Hepatic stellate cell (primary cell): ENCODE data around the gene CLINT1.

Experiments used
- DNase-seq: peaks from one replicate; pipeline ENCODE4 v3.0.0; 2011; ENCODE audit warnings: low spot score

Gene CLINT1

DNA sequence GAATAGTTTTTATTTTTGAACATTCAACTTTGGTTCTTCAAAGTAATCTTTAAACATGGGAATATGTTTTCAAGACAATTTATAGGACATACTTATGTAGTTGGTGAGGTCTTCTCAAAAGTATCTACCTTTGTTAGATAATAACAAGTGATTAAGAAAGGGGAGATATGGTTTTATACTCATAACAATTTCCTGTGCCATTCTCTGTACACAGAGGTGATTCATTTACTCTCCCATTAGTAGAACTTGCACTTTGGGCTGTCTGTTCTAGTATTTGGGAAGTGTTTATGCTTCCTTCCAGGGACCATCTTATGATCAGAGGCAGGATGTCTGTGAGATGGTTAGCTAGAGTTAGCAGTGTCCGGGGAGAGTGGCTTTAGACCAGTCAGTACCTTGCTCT, 100.2 kb downstream of the CLINT1 start:
- DNase-seq, result no peak

DNA sequence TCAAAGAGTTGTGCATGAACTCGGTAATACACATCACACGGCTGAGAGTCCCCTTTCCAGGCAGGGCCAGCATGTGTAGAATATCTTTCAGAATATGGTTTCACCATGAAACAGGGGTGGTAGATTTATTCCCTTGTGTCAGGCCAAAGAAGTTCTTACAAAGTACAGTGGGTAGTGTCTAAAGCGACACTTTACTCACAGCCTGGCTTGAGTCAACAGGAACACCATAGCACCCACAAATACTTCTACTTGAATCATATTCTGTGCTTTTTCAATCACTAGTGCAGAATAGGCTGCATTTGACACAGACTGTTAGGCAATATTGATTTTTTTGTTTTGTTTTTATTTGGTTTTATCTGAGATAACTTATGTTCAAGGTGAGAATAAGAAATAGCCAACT, 102.8 kb downstream of the CLINT1 start:
- DNase-seq, result no peak

- peak; percentile 74 for DNase-seq
Measured at GRCh38 chr5:157750320-157750719, 108.6 kb downstream of the CLINT1 start.

DNA sequence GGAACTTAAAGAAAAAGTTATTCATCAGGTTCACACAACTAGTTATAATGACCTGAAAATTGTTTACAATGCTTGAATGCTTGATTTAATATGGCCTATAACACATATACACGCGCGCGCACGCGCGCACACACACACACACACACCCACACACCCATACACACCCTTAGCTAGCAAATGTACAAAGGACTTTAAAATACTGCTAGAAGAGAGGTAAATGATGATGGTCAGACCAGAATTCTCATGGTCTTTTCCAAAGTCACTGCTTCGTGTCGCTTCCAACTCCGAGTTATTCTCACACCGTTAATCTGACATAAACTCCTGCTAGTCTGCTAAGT, 109.5 kb downstream of the CLINT1 start:
- DNase-seq, result no peak

DNA sequence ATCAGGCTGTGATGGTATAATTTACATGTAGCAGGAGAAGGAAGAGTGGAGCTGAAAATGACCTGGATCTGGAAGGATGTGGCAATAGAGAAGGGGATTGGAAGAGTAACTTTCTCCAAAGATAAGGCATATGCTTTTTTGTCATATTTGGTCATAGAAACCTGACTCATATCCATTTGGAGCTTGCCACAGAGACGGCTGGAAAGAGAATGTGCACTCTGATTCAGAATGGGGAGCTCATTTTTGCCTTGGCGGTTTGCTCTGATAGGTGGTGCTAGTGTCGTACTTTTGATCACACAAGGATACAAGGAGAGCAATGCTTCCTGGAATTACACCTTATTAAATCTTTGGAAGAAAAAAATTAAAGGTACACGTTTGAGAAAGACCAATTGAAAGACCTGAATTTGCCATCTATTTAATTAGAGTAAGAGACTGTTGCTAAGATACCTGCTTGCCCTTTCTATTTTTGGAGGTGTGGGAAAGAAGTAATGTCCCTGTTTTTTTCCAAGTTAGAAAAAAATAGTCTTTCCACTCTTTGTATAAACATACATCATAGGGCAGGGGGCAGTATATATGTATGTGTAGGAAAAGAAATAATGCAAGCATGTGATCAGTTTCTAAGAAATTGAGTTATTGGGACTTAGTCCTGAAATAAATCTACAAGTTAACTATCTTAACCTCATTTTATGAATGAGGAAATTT, 110.0 kb downstream of the CLINT1 start:
- peak; percentile 88 for DNase-seq

DNA sequence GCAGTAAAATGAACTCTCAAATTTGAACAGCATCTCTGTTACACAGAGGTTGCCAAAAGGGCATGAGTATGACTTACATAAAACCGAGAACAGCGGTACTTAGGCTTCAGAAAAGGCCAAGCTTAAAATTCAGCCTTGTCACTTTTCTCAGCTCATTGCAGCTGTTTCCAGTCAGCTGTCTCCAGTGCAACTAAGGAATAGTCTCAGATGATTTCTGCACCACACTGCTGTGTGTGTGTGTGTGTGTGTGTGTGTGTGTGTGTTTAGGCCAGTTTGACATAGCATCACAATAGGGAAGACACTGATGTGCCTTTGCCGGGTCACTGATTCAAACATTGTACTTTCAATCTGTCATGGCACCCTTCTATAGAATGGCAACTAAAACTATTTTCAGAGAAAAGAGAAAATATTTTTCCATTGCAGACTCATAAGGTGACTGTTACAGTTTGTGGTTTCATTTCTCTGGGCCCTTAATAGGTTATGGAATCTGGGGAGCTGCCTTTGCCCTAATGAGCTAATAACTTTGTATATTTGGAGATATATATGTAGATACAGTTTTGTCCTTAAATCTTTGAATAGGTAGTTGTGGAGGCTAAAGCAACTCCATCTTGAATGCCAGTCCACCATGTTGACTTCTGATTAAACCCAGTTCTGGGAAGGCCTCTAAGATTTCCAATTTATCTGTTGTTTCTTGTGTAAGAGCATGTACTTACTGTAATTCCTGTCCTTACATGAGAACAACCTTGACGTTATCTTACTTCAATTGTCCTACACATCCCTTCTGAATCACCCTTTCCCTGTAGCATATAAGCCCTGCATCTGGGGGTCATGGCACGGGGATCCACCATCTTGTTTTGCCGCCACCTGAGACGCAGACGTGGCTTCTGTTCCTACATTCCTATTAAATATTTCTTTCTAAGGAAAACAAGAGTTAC, 110.9 kb downstream of the CLINT1 start:
- DNase-seq, result no peak

DNA sequence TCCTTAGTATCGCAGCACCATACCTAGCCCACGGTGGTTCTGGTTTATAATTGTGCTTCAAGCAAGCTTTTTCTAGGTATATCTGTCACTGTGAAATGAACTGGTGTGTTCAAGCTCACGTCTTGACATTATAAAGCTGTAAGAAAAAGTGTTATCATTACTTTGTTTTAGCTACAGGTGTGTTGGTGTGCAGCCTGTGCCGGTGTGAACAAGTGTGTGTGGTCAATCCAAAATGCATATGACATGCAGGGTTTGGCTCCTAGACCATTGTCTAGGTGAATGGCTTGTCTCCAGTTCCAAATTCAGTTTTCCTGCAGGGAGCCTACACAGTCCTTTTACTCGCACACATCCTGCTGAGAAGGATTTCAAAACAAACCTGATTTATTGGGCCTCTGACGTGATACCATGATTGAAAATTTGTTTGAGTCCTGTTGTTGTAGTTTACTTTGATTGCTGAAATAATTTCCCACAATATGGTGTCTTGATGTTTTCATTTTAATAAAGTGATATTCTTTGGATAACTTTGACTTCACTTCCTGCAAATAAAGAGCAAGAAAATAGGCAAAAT, 111.7 kb downstream of the CLINT1 start:
- no peak for DNase-seq

- DNase-seq, result no peak
Measured at GRCh38 chr5:157745041-157745456, 113.9 kb downstream of the CLINT1 start.

GRCh38 chr5:157744051-157745011, 114.6 kb downstream of the CLINT1 start:
- peak; percentile 30 for DNase-seq

GRCh38 chr5:157743163-157744050, 115.5 kb downstream of the CLINT1 start, which contains the start of gene LSM11:
TSS of gene LSM11 (plus strand) at chr5:157743712. CDS start at chr5:157743751, 39 bp downstream.
- peak; percentile 95 for DNase-seq

GRCh38 chr5:157741131-157741530, 117.8 kb downstream of the CLINT1 start:
- DNase-seq, result no peak

GRCh38 chr5:157740229-157740610, 118.7 kb downstream of the CLINT1 start:
- DNase-seq, result peak; percentile 36

DNA sequence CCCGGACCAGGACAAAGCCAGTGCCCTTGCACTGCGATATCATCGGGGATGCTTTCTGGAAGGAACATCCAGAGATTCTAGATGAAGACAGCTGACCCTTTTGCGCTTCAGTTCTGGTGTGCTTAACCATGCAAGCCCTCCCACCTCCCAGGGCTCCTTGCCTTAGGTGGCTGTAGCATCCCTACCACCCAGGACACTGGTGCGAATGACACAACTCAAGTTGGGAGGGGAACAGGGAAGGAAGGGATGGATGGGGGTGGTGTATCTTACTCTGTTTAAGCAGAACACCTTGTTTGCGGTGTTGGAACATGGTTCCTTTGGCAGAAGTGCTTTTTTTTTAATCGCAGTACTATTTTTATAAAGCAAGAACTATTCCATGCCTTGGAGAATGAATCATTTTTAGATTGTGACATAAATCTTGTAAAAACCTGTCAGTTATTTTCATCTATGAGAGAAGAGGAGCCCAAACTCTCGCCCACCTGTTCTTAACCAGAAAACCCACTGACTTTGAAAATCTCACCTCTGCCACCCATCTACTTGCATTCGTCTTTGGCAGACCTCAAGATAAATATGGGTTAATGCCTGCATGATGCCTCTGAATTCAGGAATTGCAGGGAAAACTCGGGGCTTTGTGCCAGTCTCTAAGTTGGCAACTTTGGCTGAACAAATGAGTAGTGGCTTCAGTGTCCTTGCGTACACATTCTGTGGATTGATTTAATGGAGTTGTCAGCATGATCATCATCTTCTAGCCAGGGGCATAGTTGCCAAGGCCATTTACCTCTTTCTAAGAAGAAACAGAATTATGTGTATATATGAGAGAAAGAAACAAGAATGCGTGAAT, 119.3 kb downstream of the CLINT1 start:
- DNase-seq, result no peak

DNA sequence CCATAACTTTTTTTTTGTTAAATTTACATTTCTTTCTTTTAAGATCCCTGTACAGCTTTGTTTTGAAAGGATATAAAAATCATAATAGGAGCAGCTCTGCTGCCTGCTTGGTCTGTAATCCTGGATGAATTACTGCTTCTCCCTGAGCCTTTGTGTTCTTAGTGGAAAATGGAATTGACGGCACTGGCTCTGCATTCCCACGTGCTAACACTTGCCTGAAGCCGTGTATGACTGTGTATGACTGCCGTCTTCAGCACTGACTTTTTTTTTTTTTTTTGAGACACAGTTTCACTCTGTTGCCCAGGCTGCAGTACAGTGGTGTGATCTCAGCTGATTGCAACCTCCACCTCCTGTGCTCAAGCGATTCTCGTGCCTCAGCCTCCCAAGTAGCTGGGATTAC, 123.0 kb downstream of the CLINT1 start:
- DNase-seq, result no peak
